Measurements from ENCODE around the gene SYNGR3.

DNA sequence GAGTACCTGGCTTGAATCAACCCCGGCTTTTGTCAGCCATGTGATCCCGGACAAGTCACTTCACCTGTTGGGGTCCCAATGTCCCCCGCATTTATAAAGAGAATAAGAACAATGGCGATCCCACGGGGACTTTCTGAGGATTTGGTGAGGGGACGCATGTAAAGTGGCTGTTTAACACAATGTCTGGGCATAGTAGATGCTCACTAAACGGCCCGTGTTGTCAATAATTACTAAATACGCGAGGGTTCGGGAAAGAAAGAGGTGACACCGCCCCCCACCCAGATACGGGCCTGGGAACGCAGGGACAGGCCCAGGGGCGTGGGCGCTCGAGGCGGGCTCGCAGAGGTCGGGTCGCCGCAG is 1.8 kb downstream of the SYNGR3 start:
- TF ChIP-seq, protein P1, sequence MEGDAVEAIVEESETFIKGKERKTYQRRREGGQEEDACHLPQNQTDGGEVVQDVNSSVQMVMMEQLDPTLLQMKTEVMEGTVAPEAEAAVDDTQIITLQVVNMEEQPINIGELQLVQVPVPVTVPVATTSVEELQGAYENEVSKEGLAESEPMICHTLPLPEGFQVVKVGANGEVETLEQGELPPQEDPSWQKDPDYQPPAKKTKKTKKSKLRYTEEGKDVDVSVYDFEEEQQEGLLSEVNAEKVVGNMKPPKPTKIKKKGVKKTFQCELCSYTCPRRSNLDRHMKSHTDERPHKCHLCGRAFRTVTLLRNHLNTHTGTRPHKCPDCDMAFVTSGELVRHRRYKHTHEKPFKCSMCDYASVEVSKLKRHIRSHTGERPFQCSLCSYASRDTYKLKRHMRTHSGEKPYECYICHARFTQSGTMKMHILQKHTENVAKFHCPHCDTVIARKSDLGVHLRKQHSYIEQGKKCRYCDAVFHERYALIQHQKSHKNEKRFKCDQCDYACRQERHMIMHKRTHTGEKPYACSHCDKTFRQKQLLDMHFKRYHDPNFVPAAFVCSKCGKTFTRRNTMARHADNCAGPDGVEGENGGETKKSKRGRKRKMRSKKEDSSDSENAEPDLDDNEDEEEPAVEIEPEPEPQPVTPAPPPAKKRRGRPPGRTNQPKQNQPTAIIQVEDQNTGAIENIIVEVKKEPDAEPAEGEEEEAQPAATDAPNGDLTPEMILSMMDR (IDR thresholded peaks at IDR 0.05; ENCODE audit: low read length) = no peak
- TF ChIP-seq EZH2 (optimal IDR thresholded peaks at IDR 0.05; ENCODE audit: low read depth, low read length) = no peak

All from MM.1S (cell line).